DMS53 treated with DMSO at 0.1 percent for 48 hours (cell line): ENCODE data around the gene TMEM107.

Source experiments
- DNase-seq: peaks from one replicate; lab custom pipeline; 2025; ENCODE audit not compliant: unreplicated experiment; lab: John Stamatoyannopoulos, UW

Gene TMEM107

DNA sequence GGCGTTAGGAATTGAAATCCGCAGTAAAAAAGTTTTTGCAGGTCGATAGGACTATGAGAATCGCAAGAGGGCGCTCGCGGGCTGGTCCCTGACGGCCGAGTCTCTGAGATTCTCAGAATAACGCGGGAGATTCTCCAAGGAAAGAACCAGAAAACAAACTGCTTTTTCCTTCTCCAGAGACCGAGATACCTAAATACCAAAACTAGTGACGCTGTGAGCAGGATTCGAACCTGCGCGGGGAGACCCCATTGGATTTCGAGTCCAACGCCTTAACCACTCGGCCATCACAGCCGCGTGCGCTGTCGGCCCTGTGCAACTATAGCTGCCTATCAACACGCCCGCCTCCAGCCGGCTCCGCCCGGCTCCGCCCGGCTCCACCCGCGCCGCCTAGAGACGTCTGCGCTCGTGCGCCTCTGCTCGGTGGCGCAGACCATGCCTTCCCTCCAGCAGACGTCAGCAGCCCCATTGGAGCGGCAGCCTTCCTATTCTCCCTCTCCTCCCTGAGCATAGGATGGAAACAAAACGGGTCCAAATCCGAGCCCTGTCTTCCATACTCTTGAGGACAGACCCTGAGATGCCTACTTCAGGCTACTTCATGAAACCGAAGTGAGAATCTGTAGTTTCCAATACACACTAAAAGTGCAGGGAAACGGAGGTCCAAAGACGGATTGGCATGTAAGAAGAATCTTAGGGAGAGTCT is 37.4 kb downstream of the TMEM107 start:
- DNase-seq, result peak; percentile 96

DNA sequence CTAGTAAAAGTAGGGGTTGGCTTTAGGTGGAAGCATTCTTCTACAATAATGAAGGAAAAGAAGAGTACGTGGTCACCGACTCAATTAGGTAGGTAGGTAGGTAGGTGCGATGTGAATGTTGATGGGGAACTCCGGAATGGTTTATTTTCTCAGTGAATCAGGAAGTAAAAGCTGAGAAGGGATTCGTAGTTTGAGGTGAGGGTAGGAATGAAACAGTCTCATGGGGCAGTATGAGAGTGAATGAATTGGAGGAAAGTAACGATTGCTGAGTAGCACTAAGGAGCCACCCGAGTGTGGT is 37.9 kb downstream of the TMEM107 start:
- DNase-seq, result no peak

DNA sequence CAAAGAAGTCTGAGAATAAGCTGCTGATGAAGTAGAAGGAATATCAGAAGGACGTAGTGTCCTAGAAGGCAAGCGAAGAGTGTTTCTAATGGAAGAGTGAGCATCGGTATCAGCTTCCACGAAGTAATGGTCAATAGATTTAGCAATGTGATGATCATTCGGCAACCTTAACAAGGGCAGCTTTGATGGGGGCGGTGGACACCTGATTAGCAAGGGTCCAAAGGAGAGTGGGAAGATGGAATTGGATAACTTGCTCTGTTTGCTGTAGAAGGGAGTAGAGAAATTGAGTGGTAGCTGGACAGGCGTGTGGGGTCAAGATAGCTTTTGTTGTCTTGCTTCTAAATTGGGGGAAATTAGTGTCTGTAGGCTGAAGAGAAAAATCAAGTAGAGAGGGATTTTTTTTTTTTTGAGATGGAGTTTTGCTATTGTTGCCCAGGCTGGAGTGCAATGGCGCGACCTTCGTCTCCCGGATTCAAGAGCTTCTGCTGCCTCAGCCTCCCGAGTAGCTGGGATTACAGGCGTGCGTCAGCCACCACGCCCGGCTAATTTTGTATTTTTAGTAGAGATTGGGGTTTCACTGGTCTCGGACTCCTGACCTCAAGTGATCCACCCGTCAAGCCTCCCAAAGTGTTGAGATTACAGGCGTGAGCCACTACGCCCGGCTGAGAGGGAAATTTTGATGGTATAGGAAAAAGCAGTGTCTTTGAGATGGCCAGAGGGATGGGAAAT is 38.4 kb downstream of the TMEM107 start:
- DNase-seq, result no peak

GRCh38 chr17:8133941-8134340 is 42.2 kb downstream of the TMEM107 start:
- DNase-seq, result no peak

- no peak for DNase-seq
These were observed 42.8 kb downstream of the TMEM107 start for GRCh38 chr17:8133399-8133798.

DNA sequence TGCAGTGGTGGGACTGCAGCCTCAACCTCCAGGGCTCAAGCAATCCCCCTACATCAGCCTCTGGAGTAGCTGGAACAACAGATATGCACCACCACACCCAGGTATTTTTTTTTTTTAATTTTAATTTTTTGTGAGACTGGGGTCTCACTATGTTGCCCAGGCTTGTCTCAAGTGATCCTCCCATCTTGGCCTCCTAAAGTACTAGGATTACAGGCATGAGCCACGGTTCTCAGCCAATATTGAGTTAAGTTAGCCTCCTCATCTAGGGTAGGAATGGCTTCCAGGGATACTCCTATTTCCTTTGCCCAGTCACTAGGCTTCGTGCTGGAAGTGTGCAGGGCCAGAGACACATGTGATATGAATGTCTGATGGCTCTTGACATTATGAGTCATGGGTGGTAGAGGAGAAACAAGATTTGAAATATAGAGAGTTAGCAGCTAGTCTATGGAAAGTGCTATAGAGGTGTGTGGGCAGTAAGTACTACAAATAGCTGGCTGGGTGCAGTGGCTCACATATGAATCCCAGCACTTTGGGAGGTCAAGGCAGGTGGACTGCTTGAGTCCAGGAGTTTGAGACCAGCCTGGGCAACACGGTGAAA is 44.2 kb downstream of the TMEM107 start:
- DNase-seq, result peak; percentile 85

DNA sequence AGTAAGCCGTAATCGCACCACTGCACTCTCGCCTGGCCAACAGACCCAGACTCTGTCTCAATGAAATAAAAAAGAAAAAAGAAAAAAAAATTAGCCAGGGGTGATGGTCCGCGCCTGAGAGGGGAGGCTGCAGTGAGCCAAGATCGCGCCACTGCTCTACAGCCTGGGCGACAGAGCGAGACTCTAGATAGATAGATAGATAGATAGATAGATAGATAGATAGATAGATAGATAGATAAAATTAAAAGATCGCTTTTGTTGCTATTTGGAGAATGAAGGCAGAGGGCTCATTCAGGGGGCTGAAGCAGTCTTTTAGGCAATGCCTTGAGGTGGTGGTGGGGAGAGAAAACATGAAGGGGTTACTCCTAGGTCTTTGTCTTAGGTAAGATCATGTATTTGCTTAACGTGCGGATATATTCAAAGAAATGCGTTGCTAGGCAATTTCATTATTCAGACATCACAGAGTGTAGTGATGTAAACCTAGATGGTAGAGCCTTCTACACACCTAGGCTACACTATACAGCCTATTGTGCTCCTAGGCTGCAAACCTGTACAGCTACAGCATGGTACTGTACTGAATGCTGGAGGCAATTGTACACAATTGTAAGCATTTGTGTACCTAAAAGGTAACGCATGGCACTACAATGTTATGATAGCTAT is 47.9 kb downstream of the TMEM107 start:
- DNase-seq, result no peak

DNA sequence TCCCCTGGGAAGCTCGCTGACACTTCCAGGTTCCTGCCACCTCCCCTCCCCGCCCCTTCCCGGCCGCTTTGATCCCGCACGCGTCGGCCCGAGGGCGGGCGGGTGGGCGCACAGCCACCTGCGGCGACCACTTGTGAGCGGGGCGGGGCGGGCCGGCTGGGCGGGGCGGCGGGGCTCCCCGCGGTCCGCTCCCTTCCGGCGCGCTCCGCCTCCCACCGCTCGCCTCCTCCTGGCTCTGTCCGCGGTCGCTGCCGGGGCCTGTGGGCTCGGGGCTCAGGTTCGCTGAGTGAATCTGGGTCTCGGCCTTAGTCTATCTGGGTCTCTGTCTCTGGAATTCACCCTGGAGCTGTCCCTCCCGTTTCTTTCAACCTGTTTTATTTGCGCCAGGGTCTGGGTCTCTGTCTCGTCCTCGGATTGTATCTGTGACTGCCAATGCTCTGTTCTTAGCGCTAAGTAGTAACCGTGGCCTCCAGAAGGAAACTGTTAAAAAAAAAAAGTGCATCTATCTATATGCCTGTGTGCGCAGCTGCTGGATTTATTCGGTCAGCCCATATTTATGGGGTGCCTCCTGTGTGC is 49.6 kb downstream of the TMEM107 start:
- DNase-seq, result peak; percentile 87

DNA sequence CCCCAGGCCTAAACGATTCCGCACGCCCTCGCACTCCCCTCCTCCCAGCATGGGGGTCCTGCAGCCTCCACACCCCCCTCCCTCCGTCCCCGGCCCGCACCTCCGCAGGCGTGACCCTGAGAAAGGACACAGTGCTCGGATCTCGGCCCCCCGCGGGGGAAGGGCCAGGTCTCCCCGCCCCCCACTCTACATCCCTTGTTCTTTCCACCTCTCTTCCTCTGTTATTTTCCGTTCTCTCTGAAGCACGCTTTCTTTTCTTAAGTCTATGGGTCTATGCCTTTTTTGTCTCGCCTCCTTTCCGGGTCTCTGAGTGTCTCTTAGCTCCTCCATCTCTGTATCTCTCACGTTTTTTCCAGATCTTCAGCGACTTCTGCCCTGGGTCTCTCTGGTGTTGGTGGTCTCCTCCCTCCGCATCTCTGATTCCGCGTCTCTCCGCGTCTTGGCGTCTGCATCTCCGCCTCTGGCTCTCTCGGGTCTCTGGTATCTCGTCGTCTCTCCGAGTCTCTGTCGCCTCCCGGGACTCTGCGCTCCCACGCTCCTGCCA is 50.2 kb downstream of the TMEM107 start:
- peak; percentile 68 for DNase-seq

- DNase-seq, result peak; percentile 70
These were observed 50.8 kb downstream of the TMEM107 start for GRCh38 chr17:8125154-8125946.

DNA sequence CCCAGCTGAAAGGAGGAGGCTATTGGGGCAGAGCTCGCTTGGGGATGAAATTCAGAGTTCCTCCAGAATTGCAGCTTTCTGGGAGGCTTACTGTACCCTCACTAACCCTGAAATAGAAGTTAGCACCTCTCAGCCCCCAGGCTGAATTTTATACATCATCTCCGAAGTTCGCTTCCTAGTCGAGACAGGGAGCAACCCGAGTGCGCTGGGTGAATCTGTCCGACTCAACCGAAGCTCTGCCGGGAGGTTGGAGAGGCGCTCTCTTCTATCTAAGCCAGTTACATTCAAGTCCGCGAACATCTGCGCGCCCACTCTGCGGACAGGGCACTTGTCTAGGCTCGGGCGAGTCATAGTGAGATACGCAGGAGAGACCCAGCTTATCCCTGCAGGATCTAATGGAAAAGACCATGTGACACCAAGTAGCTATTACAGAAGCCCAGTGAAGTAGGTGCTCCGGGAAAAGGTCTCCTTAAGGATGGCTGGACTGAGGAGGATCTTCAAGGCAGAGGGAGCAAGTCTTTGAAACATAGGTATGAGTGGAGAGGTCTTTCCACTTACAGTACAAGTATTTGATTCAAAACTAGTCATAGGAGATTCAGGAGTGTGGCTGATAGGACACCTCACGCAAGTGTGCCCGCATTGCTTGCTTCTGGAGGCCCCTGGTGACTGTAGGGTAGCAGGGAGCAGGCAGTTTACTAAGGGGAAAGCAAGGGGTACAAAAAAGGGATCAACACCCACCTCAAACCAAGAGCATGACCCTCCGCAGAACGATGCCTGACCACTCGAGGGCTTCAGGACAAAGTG is 51.6 kb downstream of the TMEM107 start:
- DNase-seq, result peak; percentile 65

DNA sequence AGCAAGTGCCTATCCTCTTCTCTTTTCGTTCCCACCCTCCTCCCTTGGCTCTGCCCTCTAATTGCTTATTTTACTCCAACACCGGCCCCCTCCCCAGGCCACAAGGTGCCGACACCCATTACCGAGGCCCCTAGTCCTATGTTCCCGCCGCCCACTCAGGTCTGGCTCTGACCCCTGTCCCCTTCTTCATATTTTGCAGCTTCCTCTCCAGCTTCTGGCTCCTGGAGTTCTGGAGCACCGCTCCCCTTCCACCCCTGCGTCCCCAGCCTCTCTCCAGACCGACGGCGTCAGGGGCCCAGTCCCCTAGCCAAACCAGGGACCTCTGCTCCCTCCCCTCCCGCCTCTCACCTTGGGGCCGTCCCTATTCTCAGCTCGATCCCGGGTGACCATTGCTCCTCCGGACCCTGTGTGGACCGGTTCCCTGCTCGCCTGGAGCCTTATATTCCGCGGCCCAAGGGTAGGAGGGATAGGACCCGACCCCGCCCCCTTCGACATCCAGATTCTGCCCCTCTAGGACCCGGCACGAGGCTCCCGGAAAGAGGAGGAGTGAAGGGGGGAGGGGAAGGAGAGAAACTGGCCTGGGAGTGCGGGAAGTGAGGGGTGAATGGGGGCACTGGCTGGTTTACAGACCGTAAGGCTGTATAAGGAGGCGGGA is 52.4 kb downstream of the TMEM107 start, which contains the start of gene HES7:
HES7 (minus strand) TSS at position 412 of the 655 bp plus-strand sequence; CDS start at position 390, 22 bp downstream.
- peak; percentile 65 for DNase-seq

- DNase-seq, result peak; percentile 62
These were observed 53.1 kb downstream of the TMEM107 start for GRCh38 chr17:8122924-8123694.
